ENCODE results near the gene DNAL4.

The DNAL4 gene

GRCh38 chr22:38732251-38732815, 61.6 kb downstream of the DNAL4 start:
- TF ChIP-seq REST (IDR thresholded peaks at IDR 0.05; ENCODE audit: insufficient read depth in 1 of 2, low read depth in 2 of 2, low read length in 2 of 2), result no peak
- TF ChIP-seq TAF1 (IDR thresholded peaks at IDR 0.05; ENCODE audit: borderline replicate concordance, insufficient read depth, low read length), result no peak
- TF ChIP-seq FOXP2 (optimal IDR thresholded peaks at IDR 0.05; ENCODE audit: borderline replicate concordance, extremely low read depth, extremely low read length, insufficient read depth), result no peak
- TF ChIP-seq SIN3A (IDR thresholded peaks at IDR 0.05; ENCODE audit: borderline replicate concordance, insufficient read depth, low read length), result no peak
- TF ChIP-seq POLR2AphosphoS5 (IDR thresholded peaks at IDR 0.05; ENCODE audit: low read depth, low read length), result no peak

GRCh38 chr22:38731703-38732161, 62.2 kb downstream of the DNAL4 start:
- no peak for TF ChIP-seq SIN3A (IDR thresholded peaks at IDR 0.05; ENCODE audit: borderline replicate concordance, insufficient read depth, low read length)
- no peak for TF ChIP-seq TAF1 (IDR thresholded peaks at IDR 0.05; ENCODE audit: borderline replicate concordance, insufficient read depth, low read length)
- TF ChIP-seq FOXP2 (optimal IDR thresholded peaks at IDR 0.05; ENCODE audit: borderline replicate concordance, extremely low read depth, extremely low read length, insufficient read depth), result no peak
- no peak for TF ChIP-seq POLR2AphosphoS5 (IDR thresholded peaks at IDR 0.05; ENCODE audit: low read depth, low read length)
- no peak for TF ChIP-seq REST (IDR thresholded peaks at IDR 0.05; ENCODE audit: insufficient read depth in 1 of 2, low read depth in 2 of 2, low read length in 2 of 2)

GRCh38 chr22:38730411-38730871, 63.5 kb downstream of the DNAL4 start:
- TF ChIP-seq SIN3A (IDR thresholded peaks at IDR 0.05; ENCODE audit: borderline replicate concordance, insufficient read depth, low read length), result no peak

GRCh38 chr22:38729946-38730345, 64.0 kb downstream of the DNAL4 start:
- TF ChIP-seq TAF1 (IDR thresholded peaks at IDR 0.05; ENCODE audit: borderline replicate concordance, insufficient read depth, low read length) (no peak), REST (IDR thresholded peaks at IDR 0.05; ENCODE audit: insufficient read depth in 1 of 2, low read depth in 2 of 2, low read length in 2 of 2) (no peak), POLR2AphosphoS5 (IDR thresholded peaks at IDR 0.05; ENCODE audit: low read depth, low read length) (no peak), SIN3A (IDR thresholded peaks at IDR 0.05; ENCODE audit: borderline replicate concordance, insufficient read depth, low read length) (no peak), FOXP2 (optimal IDR thresholded peaks at IDR 0.05; ENCODE audit: borderline replicate concordance, extremely low read depth, extremely low read length, insufficient read depth) (no peak)

- TF ChIP-seq FOXP2 (optimal IDR thresholded peaks at IDR 0.05; ENCODE audit: borderline replicate concordance, extremely low read depth, extremely low read length, insufficient read depth), result no peak
- no peak for TF ChIP-seq REST (IDR thresholded peaks at IDR 0.05; ENCODE audit: insufficient read depth in 1 of 2, low read depth in 2 of 2, low read length in 2 of 2)
- TF ChIP-seq SIN3A (IDR thresholded peaks at IDR 0.05; ENCODE audit: borderline replicate concordance, insufficient read depth, low read length), result no peak
- TF ChIP-seq TAF1 (IDR thresholded peaks at IDR 0.05; ENCODE audit: borderline replicate concordance, insufficient read depth, low read length), result no peak
- no peak for TF ChIP-seq POLR2AphosphoS5 (IDR thresholded peaks at IDR 0.05; ENCODE audit: low read depth, low read length)
Measured at GRCh38 chr22:38728871-38729796, 64.8 kb downstream of the DNAL4 start.

Measured in PFSK-1 (cell line).